ENCODE measurements around the gene CREG1. TPM values are rescaled to one million over a fixed set of nuclear protein-coding genes. Genes with fewer than 3 reads are reported as not detected.
A peak's percentile ranks its signal among the peaks of the same experiment; 100 is the strongest.

CREG1 gene
- total RNA-seq, 1 donor from 2014 or later: 171 TPM

- Histone ChIP-seq H3K27me3 (no peaks in the 10 kb centered on the region), H3K36me3 (no peaks in the 10 kb centered on the region), H3K27ac (no peak overlapping the region), H3K4me1 (no peaks in the 10 kb centered on the region), H3K9me3 (no peaks in the 10 kb centered on the region), H3K4me3 (no peak overlapping the region)
- no peak for TF ChIP-seq CTCF (IDR thresholded peaks at IDR 0.05)
- DNase-seq (no peak), ATAC-seq (peak; percentile 9)
- intact Hi-C loops (cut with DNase I): loop anchor here (10.0 kb wide), 1 partner anchor 268 kb away; no protein-coding TSS in a partner anchor
Observed at GRCh38 chr1:167532964-167533824, 20.4 kb downstream of the CREG1 start.

GRCh38 chr1:167532375-167532774 lies 21.2 kb downstream of the CREG1 start:
- Histone ChIP-seq H3K4me1 (no peaks in the 10 kb centered on the region), H3K4me3 (no peak overlapping the region), H3K27me3 (no peaks in the 10 kb centered on the region), H3K27ac (no peak overlapping the region), H3K36me3 (no peaks in the 10 kb centered on the region), H3K9me3 (no peaks in the 10 kb centered on the region)
- no peak for TF ChIP-seq CTCF (IDR thresholded peaks at IDR 0.05)
- no peak for DNase-seq
- no peak for ATAC-seq
- intact Hi-C loops (cut with DNase I): loop anchor here (10.0 kb wide), 1 partner anchor 268 kb away; no protein-coding TSS in a partner anchor

GRCh38 chr1:167529829-167530474 lies 23.6 kb downstream of the CREG1 start:
- TF ChIP-seq CTCF (IDR thresholded peaks at IDR 0.05): no peak
- intact Hi-C loops (cut with DNase I): loop anchor here (10.0 kb wide), 1 partner anchor 265 kb away; no protein-coding TSS in a partner anchor
- no peak overlapping the region for H3K27ac ChIP-seq
- no peaks in the 10 kb centered on the region for H3K27me3 ChIP-seq
- H3K36me3 ChIP-seq: no peaks in the 10 kb centered on the region
- no peak overlapping the region for H3K4me3 ChIP-seq
- no peak for ATAC-seq
- no peak for DNase-seq
- no peaks in the 10 kb centered on the region for H3K9me3 ChIP-seq
- no peaks in the 10 kb centered on the region for H3K4me1 ChIP-seq

- Histone ChIP-seq H3K4me1 (no peaks in the 10 kb centered on the region), H3K4me3 (no peak overlapping the region), H3K27me3 (no peaks in the 10 kb centered on the region), H3K27ac (no peak overlapping the region), H3K9me3 (no peaks in the 10 kb centered on the region), H3K36me3 (no peaks in the 10 kb centered on the region)
- intact Hi-C loops (cut with DNase I): no loop called here
- ATAC-seq: no peak
- TF ChIP-seq CTCF (IDR thresholded peaks at IDR 0.05): no peak
- DNase-seq: no peak
Observed at GRCh38 chr1:167528057-167528728, 25.4 kb downstream of the CREG1 start.

- intact Hi-C loops (cut with DNase I): no loop called here
- H3K27ac ChIP-seq: no peak overlapping the region
Observed at GRCh38 chr1:167526667-167527383, 26.7 kb downstream of the CREG1 start.

More at GRCh38 chr1:167526667-167527383, 26.7 kb downstream of the CREG1 start:
- Histone ChIP-seq H3K27me3 (no peaks in the 10 kb centered on the region), H3K9me3 (no peaks in the 10 kb centered on the region), H3K4me3 (no peak overlapping the region), H3K36me3 (no peaks in the 10 kb centered on the region), H3K4me1 (no peaks in the 10 kb centered on the region)
- ATAC-seq (no peak), DNase-seq (no peak)
- TF ChIP-seq CTCF (IDR thresholded peaks at IDR 0.05): no peak
